ENCODE results near the gene PLPP4.

PLPP4 gene

GRCh38 chr10:120455004-120455403 is 2.0 kb upstream of the PLPP4 start:
- no peaks in the 10 kb centered on the region for H4K20me1 ChIP-seq (ENCODE audit: insufficient read depth, low read length)
- no peaks in the 10 kb centered on the region for H3K79me2 ChIP-seq (ENCODE audit: insufficient read depth, low read length)
- TF ChIP-seq CTCF (IDR thresholded peaks at IDR 0.05; ENCODE audit: borderline replicate concordance, extremely low read depth, low read length, poor library complexity, severe bottlenecking) (no peak), EZH2 (IDR thresholded peaks at IDR 0.05; ENCODE audit: borderline replicate concordance, low read depth, low read length, severe bottlenecking) (no peak)
- H3K4me2 ChIP-seq (ENCODE audit: insufficient read depth, low read length) = no peak overlapping the region
- H3K9me3 ChIP-seq (ENCODE audit: insufficient read depth, low read length, severe bottlenecking) = no peaks in the 10 kb centered on the region
- no peak overlapping the region for H3K4me3 ChIP-seq (ENCODE audit: low read depth in 1 of 2, low read length in 2 of 2)
- H3K27me3 ChIP-seq (ENCODE audit: insufficient read depth, low read length, poor library complexity) = no peaks in the 10 kb centered on the region
- no peak overlapping the region for H2AFZ ChIP-seq (ENCODE audit: low read depth, low read length)
- no peak overlapping the region for H3K27ac ChIP-seq (ENCODE audit: low read length)
- H3K36me3 ChIP-seq (ENCODE audit: insufficient read depth, low read length) = no peaks in the 10 kb centered on the region
- no peaks in the 10 kb centered on the region for H3K4me1 ChIP-seq (ENCODE audit: insufficient read depth, low read length)
- no peak for ATAC-seq (ENCODE audit: insufficient read depth, low read depth)
- no peak overlapping the region for H3K9ac ChIP-seq (ENCODE audit: low read depth, low read length)
- no peak for DNase-seq

- Histone ChIP-seq H3K4me1 (ENCODE audit: insufficient read depth, low read length) (no peaks in the 10 kb centered on the region), H3K27me3 (ENCODE audit: insufficient read depth, low read length, poor library complexity) (no peaks in the 10 kb centered on the region), H4K20me1 (ENCODE audit: insufficient read depth, low read length) (no peaks in the 10 kb centered on the region), H3K9me3 (ENCODE audit: insufficient read depth, low read length, severe bottlenecking) (no peaks in the 10 kb centered on the region), H3K36me3 (ENCODE audit: insufficient read depth, low read length) (no peaks in the 10 kb centered on the region), H3K79me2 (ENCODE audit: insufficient read depth, low read length) (no peaks in the 10 kb centered on the region), H3K4me3 (ENCODE audit: low read depth in 1 of 2, low read length in 2 of 2) (no peak overlapping the region), H2AFZ (ENCODE audit: low read depth, low read length) (no peak overlapping the region), H3K4me2 (ENCODE audit: insufficient read depth, low read length) (no peak overlapping the region), H3K27ac (ENCODE audit: low read length) (no peak overlapping the region), H3K9ac (ENCODE audit: low read depth, low read length) (no peak overlapping the region)
- TF ChIP-seq EZH2 (IDR thresholded peaks at IDR 0.05; ENCODE audit: borderline replicate concordance, low read depth, low read length, severe bottlenecking) (no peak), CTCF (IDR thresholded peaks at IDR 0.05; ENCODE audit: borderline replicate concordance, extremely low read depth, low read length, poor library complexity, severe bottlenecking) (no peak)
- no peak for DNase-seq
- ATAC-seq (ENCODE audit: insufficient read depth, low read depth) = no peak
Measured at GRCh38 chr10:120455606-120456005, 1.4 kb upstream of the PLPP4 start.

- Histone ChIP-seq H4K20me1 (ENCODE audit: insufficient read depth, low read length) (no peaks in the 10 kb centered on the region), H3K4me2 (ENCODE audit: insufficient read depth, low read length) (no peak overlapping the region), H3K4me3 (ENCODE audit: low read depth in 1 of 2, low read length in 2 of 2) (no peak overlapping the region), H3K27ac (ENCODE audit: low read length) (no peak overlapping the region), H3K79me2 (ENCODE audit: insufficient read depth, low read length) (no peaks in the 10 kb centered on the region), H3K27me3 (ENCODE audit: insufficient read depth, low read length, poor library complexity) (no peaks in the 10 kb centered on the region), H3K4me1 (ENCODE audit: insufficient read depth, low read length) (no peaks in the 10 kb centered on the region), H2AFZ (ENCODE audit: low read depth, low read length) (no peak overlapping the region), H3K36me3 (ENCODE audit: insufficient read depth, low read length) (no peaks in the 10 kb centered on the region), H3K9ac (ENCODE audit: low read depth, low read length) (no peak overlapping the region), H3K9me3 (ENCODE audit: insufficient read depth, low read length, severe bottlenecking) (no peaks in the 10 kb centered on the region)
- ATAC-seq (ENCODE audit: insufficient read depth, low read depth) = no peak
- no peak for DNase-seq
- TF ChIP-seq EZH2 (IDR thresholded peaks at IDR 0.05; ENCODE audit: borderline replicate concordance, low read depth, low read length, severe bottlenecking) = no peak
- no peak for TF ChIP-seq CTCF (IDR thresholded peaks at IDR 0.05; ENCODE audit: borderline replicate concordance, extremely low read depth, low read length, poor library complexity, severe bottlenecking)
Measured at GRCh38 chr10:120456143-120456625, 843 bp upstream of the PLPP4 start.

Data from DND-41 (cell line).